Neutrophil (primary cell): Measurements from ENCODE around the gene NLRC5.
A peak's percentile ranks its signal among the peaks of the same experiment; 100 is the strongest.

Experiments
- H3K27ac ChIP-seq: fragments of 200-600 bp; sonication (generic); 2 replicates; pipeline ENCODE4 v1.5.1; 2016; ENCODE audit warnings: mild to moderate bottlenecking, moderate library complexity
- H3K27me3 ChIP-seq: fragments of 200-600 bp; sonication (generic); 2 replicates; pipeline ENCODE4 v1.6.0; 2016; ENCODE audit warnings: mild to moderate bottlenecking
- H3K36me3 ChIP-seq: fragments of 200-600 bp; sonication (generic); 2 replicates; pipeline ENCODE4 v1.5.1; 2017
- H3K4me1 ChIP-seq, 2 experiments: fragments of 200-600 bp in 1 of 2; sonication (generic) in 1 of 2; 1 replicate in 1 of 2; 2 replicates in 1 of 2; pipeline versions ENCODE4 v1.5.1 to v1.6.1; 2013 to 2016; ENCODE audit warnings: low read depth in 1 of 2, low read length in 1 of 2, mild to moderate bottlenecking in 1 of 2, moderate library complexity in 1 of 2; ENCODE audit not compliant: control insufficient read depth in 1 of 2, insufficient read depth in 1 of 2
- H3K4me3 ChIP-seq, 2 experiments: fragments of 200-600 bp in 1 of 2; sonication (generic) in 1 of 2; 1 replicate in 1 of 2; 2 replicates in 1 of 2; pipeline ENCODE4 v1.5.1; 2013 to 2016; ENCODE audit warnings: low read depth in 1 of 2, low read length in 1 of 2, mild to moderate bottlenecking in 1 of 2, moderate library complexity in 1 of 2
- H3K9me3 ChIP-seq: fragments of 200-600 bp; sonication (generic); 2 replicates; pipeline ENCODE4 v1.5.1; 2016
- TF ChIP-seq, protein P1 (sequence below): fragments of 200-600 bp; sonication (generic); IDR thresholded peaks from 2 replicates; pipeline ENCODE4 v1.5.1; 2016; ENCODE audit warnings: antibody characterized with exemption

Gene NLRC5

GRCh38 chr16:56998352-56998751, 9.0 kb downstream of the NLRC5 start:
- no peaks in the 10 kb centered on the region for H3K9me3 ChIP-seq
- TF ChIP-seq, protein P1, sequence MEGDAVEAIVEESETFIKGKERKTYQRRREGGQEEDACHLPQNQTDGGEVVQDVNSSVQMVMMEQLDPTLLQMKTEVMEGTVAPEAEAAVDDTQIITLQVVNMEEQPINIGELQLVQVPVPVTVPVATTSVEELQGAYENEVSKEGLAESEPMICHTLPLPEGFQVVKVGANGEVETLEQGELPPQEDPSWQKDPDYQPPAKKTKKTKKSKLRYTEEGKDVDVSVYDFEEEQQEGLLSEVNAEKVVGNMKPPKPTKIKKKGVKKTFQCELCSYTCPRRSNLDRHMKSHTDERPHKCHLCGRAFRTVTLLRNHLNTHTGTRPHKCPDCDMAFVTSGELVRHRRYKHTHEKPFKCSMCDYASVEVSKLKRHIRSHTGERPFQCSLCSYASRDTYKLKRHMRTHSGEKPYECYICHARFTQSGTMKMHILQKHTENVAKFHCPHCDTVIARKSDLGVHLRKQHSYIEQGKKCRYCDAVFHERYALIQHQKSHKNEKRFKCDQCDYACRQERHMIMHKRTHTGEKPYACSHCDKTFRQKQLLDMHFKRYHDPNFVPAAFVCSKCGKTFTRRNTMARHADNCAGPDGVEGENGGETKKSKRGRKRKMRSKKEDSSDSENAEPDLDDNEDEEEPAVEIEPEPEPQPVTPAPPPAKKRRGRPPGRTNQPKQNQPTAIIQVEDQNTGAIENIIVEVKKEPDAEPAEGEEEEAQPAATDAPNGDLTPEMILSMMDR: no peak
- no peak overlapping the region for H3K27ac ChIP-seq
- peaks cover 3% of the 10 kb centered on the region for H3K36me3 ChIP-seq
- peaks cover 4 to 23% of the 10 kb centered on the region in 2 experiments for H3K4me1 ChIP-seq
- no peaks in the 10 kb centered on the region for H3K27me3 ChIP-seq
- H3K4me3 ChIP-seq: no peak overlapping the region

GRCh38 chr16:56998861-56999260, 9.5 kb downstream of the NLRC5 start:
- Histone ChIP-seq H3K4me3 (no peak overlapping the region), H3K27me3 (no peaks in the 10 kb centered on the region), H3K9me3 (no peaks in the 10 kb centered on the region), H3K27ac (peak overlapping the region; percentile 14), H3K36me3 (peaks cover 4% of the 10 kb centered on the region), H3K4me1 (peaks cover 9 to 23% of the 10 kb centered on the region in 2 experiments)
- TF ChIP-seq, protein P1: no peak

DNA sequence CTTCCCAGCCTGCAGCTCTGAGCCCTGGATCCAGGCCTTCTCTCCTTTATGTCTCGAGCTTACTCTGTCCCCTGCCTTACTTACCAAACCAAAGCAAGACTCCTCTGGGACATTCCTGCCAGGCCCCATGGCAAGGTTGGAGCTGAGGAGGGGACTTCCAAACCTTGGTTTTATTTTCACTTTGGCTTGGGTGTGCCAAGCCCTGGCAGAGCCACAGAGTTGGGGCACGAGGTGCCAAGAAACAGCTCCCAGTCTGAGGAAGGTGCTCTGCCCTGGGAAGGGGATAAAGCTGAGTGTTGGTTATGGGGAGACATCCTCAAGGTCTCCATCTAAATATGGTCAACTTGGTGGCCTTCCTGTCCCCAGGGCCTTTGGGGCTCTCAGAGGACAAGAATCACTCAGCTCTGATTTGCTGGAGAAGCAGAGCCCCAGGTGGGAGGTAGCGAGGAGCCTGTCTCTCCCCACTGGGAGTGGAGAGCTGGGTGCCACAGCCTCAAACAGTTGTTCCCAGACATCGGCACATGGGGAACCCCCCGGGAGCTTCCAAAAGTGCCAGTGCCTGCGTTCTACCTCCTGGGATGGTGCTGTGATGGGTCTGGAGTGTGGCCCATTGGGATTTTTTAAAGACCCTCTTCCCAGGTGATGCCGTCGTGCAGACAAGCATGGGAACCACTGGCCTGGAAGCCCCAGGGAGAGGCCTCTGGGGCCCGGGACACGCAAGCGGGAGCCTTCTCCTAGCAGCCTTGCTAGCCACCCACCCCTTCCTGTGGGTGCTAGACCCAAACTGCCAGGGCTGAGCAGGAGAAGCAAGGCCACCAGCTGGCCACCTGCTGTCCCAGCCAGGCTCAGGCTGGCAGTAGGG, 10.3 kb downstream of the NLRC5 start:
- Histone ChIP-seq H3K9me3 (no peaks in the 10 kb centered on the region), H3K4me1 (peaks cover 13 to 23% of the 10 kb centered on the region in 2 experiments), H3K27me3 (no peaks in the 10 kb centered on the region), H3K36me3 (peaks cover 8% of the 10 kb centered on the region), H3K27ac (peak overlapping the region; percentile 46), H3K4me3 (no peak overlapping the region)
- TF ChIP-seq, protein P1: no peak

DNA sequence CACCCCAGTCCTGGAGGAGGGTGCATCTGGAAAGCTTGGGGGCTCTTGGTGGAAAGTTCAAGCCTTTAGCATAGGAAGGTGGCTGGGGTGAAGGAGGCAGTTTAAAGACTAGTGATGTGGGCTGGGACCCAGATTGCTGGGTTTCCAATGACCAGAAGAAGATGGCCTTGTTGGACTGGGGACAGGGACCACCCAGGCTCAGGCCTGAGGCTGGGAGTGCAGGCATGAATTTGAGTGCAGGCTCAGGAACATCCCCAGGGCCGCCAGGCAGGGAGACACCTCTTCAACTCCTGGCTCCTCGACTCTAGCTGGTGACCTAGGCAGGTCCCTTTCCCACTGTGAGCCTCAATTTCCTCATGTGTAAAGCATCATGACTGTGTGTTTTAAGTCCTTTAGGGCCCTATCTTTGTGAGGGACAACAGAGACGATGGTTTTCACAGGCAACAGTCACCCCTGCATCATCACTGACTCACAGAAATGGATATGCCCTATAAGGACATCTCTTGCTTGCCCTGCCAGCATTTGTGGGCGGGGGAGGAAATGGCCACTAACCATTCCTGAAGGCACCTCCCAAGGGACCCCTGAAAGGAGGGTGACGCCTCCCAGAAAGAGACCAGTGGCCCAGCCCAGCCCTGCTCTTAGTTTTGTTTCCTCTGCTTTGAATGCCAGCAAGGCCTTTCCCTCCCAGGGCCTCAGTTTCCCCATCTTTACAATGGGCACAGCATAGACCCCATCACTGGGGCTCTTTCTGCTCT, 11.1 kb downstream of the NLRC5 start:
- TF ChIP-seq, protein P1: no peak
- peaks cover 21 to 29% of the 10 kb centered on the region in 2 experiments for H3K4me1 ChIP-seq
- H3K27ac ChIP-seq: peak overlapping the region; percentile 46
- no peak overlapping the region for H3K4me3 ChIP-seq
- peaks cover 10% of the 10 kb centered on the region for H3K36me3 ChIP-seq
- no peaks in the 10 kb centered on the region for H3K27me3 ChIP-seq
- no peaks in the 10 kb centered on the region for H3K9me3 ChIP-seq

GRCh38 chr16:57001026-57001679, 11.8 kb downstream of the NLRC5 start:
- Histone ChIP-seq H3K27me3 (no peaks in the 10 kb centered on the region), H3K36me3 (peaks cover 14% of the 10 kb centered on the region), H3K4me1 (peaks cover 21 to 32% of the 10 kb centered on the region in 2 experiments), H3K4me3 (no peak overlapping the region), H3K27ac (peak overlapping the region; percentile 46), H3K9me3 (no peaks in the 10 kb centered on the region)
- TF ChIP-seq, protein P1: no peak
